Hepatocyte (in vitro differentiated cells): Measurements from ENCODE around the gene SAMD4A.

Experiments used
- EZH2 ChIP-seq: fragments of 200-600 bp; sonication (generic); IDR thresholded peaks from 2 replicates; pipeline ENCODE4 v1.6.1; 2016; ENCODE audit warnings: antibody characterized with exemption, mild to moderate bottlenecking, borderline replicate concordance
- EZH2phosphoT487 ChIP-seq: fragments of 200-600 bp; sonication (generic); IDR thresholded peaks from one replicate; pipeline ENCODE4 v1.6.1; 2018; ENCODE audit warnings: antibody characterized with exemption, mild to moderate bottlenecking, low read depth, moderate library complexity; ENCODE audit not compliant: unreplicated experiment, severe bottlenecking
- TF ChIP-seq, protein P1 (sequence below): fragments of 200-600 bp; sonication (generic); IDR thresholded peaks from 2 replicates; pipeline ENCODE4 v1.5.1; 2016; ENCODE audit warnings: antibody characterized with exemption, mild to moderate bottlenecking; ENCODE audit not compliant: poor library complexity

DNA sequence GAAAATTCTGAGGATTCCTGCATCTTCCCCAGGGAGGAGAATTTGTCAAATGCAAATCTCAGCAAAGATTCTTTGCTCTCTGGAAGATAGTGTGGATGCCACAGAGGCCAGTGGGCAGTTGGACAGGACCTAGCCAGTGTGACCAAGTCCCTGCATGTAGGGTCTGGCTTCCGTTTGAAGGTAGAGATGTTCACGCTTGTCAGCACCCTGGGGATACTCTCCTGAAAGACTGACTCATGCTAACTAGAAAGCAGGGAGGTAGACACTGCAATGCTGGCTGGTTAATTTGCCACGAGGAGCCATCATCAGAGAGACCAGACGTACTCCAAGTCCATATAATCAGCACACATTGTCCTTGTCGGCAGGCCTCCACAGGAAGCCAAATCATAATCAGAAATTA is 130.1 kb downstream of the SAMD4A start:
- TF ChIP-seq, protein P1, sequence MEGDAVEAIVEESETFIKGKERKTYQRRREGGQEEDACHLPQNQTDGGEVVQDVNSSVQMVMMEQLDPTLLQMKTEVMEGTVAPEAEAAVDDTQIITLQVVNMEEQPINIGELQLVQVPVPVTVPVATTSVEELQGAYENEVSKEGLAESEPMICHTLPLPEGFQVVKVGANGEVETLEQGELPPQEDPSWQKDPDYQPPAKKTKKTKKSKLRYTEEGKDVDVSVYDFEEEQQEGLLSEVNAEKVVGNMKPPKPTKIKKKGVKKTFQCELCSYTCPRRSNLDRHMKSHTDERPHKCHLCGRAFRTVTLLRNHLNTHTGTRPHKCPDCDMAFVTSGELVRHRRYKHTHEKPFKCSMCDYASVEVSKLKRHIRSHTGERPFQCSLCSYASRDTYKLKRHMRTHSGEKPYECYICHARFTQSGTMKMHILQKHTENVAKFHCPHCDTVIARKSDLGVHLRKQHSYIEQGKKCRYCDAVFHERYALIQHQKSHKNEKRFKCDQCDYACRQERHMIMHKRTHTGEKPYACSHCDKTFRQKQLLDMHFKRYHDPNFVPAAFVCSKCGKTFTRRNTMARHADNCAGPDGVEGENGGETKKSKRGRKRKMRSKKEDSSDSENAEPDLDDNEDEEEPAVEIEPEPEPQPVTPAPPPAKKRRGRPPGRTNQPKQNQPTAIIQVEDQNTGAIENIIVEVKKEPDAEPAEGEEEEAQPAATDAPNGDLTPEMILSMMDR, result no peak
- TF ChIP-seq EZH2 (no peak), EZH2phosphoT487 (no peak)
